Neuronal stem cell (in vitro differentiated cells): ENCODE measurements around the gene PDIA4.
A peak's percentile ranks its signal among the peaks of the same experiment; 100 is the strongest.

Experiments
- DNase-seq: peaks from one replicate; pipeline ENCODE4 v3.0.0-alpha.2; 2013; ENCODE audit warnings: low spot score
- H2AFZ ChIP-seq: one replicate; pipeline ENCODE4 v1.6.1; 2013; ENCODE audit warnings: mild to moderate bottlenecking, low read length, inconsistent platforms
- H2AK5ac ChIP-seq: 2 replicates; pipeline ENCODE4 v1.6.1; 2013; ENCODE audit warnings: low read depth, mild to moderate bottlenecking, inconsistent platforms, low read length, moderate library complexity, mixed read lengths
- H2BK120ac ChIP-seq: 2 replicates; pipeline ENCODE4 v1.6.1; 2013; ENCODE audit warnings: low read depth, mild to moderate bottlenecking, inconsistent platforms, low read length, moderate library complexity, mixed read lengths
- H2BK12ac ChIP-seq: one replicate; pipeline ENCODE4 v1.6.1; 2013; ENCODE audit warnings: low read length, inconsistent platforms
- H2BK15ac ChIP-seq: 2 replicates; pipeline ENCODE4 v1.6.1; 2013; ENCODE audit warnings: mild to moderate bottlenecking, low read length, inconsistent platforms, mixed read lengths
- H2BK5ac ChIP-seq: one replicate; pipeline ENCODE4 v1.6.1; 2013; ENCODE audit warnings: inconsistent platforms, mild to moderate bottlenecking, low read length, moderate library complexity
- H3K14ac ChIP-seq: one replicate; pipeline ENCODE4 v1.6.1; 2013; ENCODE audit warnings: low read length, inconsistent platforms
- H3K18ac ChIP-seq: 2 replicates; pipeline ENCODE4 v1.6.1; 2013; ENCODE audit warnings: low read length, inconsistent platforms
- H3K23ac ChIP-seq: 2 replicates; pipeline ENCODE4 v1.6.1; 2013; ENCODE audit warnings: low read depth, mild to moderate bottlenecking, mixed read lengths, low read length, inconsistent platforms; ENCODE audit not compliant: poor library complexity
- H3K27ac ChIP-seq: replicated peaks from 3 replicates; pipeline ENCODE4 v1.5.1; 2013; ENCODE audit warnings: low read length, inconsistent platforms
- H3K27me3 ChIP-seq, 3 experiments: 2 replicates each; pipeline ENCODE4 v1.6.1; 2013; ENCODE audit warnings: low read length in 3 of 3, mild to moderate bottlenecking in 2 of 3, inconsistent platforms in 1 of 3, low read depth in 1 of 3, mixed read lengths in 1 of 3, moderate library complexity in 1 of 3; ENCODE audit not compliant: control insufficient read depth in 3 of 3, insufficient read depth in 3 of 3
- H3K36me3 ChIP-seq, 2 donors: replicated peaks in 1 of 2; 2 replicates each; pipeline ENCODE4 v1.6.1; 2013; ENCODE audit warnings: low read length in 2 of 2; ENCODE audit not compliant: control insufficient read depth in 2 of 2, insufficient read depth in 2 of 2
- H3K4ac ChIP-seq: 2 replicates; pipeline ENCODE4 v1.6.1; 2013; ENCODE audit warnings: inconsistent platforms, mild to moderate bottlenecking, low read length, moderate library complexity
- H3K4me1 ChIP-seq, 2 donors: 1 replicate in 1 of 2; 2 replicates in 1 of 2; pipeline ENCODE4 v1.6.1; 2013; ENCODE audit warnings: low read length in 2 of 2, low read depth in 1 of 2; ENCODE audit not compliant: control insufficient read depth in 2 of 2, insufficient read depth in 1 of 2
- H3K4me2 ChIP-seq: one replicate; pipeline ENCODE4 v1.6.1; 2013; ENCODE audit warnings: mild to moderate bottlenecking, low read length, inconsistent platforms; ENCODE audit not compliant: insufficient read depth, poor library complexity, severe bottlenecking
- H3K4me3 ChIP-seq, 2 donors: 2 replicates each; pipeline ENCODE4 v1.5.1; 2013; ENCODE audit warnings: low read length in 2 of 2, mild to moderate bottlenecking in 2 of 2, inconsistent platforms in 1 of 2, moderate library complexity in 1 of 2
- H3K79me1 ChIP-seq: one replicate; pipeline ENCODE4 v1.6.1; 2013; ENCODE audit warnings: low read depth, mild to moderate bottlenecking, inconsistent platforms, low read length, moderate library complexity
- H3K9ac ChIP-seq: one replicate; pipeline ENCODE4 v1.6.1; 2013; ENCODE audit warnings: mild to moderate bottlenecking, low read depth, low read length, inconsistent platforms; ENCODE audit not compliant: poor library complexity
- H3K9me3 ChIP-seq, 2 donors: replicated peaks in 1 of 2; 2 replicates each; pipeline versions ENCODE3 to v1.6.1; 2013; ENCODE audit warnings: low read length in 2 of 2, mild to moderate bottlenecking in 2 of 2, inconsistent platforms in 1 of 2, low read depth in 1 of 2, mixed read lengths in 1 of 2, moderate library complexity in 1 of 2; ENCODE audit not compliant: control insufficient read depth in 2 of 2, insufficient read depth in 1 of 2
- H4K8ac ChIP-seq: one replicate; pipeline ENCODE4 v1.6.1; 2013; ENCODE audit warnings: low read depth, mild to moderate bottlenecking, inconsistent platforms, low read length, moderate library complexity
- H4K91ac ChIP-seq: one replicate; pipeline ENCODE4 v1.6.1; 2013; ENCODE audit warnings: low read length, low read depth, mild to moderate bottlenecking, inconsistent platforms; ENCODE audit not compliant: poor library complexity
- WGBS, 2 donors: extraction: QIAGEN DNeasy Blood & Tissue Kit; methylation state at CpG; one replicate each; pipeline ENCODE4 v1.1.7; 2013; ENCODE audit warnings: missing lambda C conversion rate in 2 of 2, mixed read lengths in 1 of 2; ENCODE audit not compliant: insufficient read length in 2 of 2, insufficient replicate concordance in 1 of 2; ENCODE audit errors: extremely low coverage in 2 of 2; 5-methylcytosine and 5-hydroxymethylcytosine counted together

PDIA4 gene

DNA sequence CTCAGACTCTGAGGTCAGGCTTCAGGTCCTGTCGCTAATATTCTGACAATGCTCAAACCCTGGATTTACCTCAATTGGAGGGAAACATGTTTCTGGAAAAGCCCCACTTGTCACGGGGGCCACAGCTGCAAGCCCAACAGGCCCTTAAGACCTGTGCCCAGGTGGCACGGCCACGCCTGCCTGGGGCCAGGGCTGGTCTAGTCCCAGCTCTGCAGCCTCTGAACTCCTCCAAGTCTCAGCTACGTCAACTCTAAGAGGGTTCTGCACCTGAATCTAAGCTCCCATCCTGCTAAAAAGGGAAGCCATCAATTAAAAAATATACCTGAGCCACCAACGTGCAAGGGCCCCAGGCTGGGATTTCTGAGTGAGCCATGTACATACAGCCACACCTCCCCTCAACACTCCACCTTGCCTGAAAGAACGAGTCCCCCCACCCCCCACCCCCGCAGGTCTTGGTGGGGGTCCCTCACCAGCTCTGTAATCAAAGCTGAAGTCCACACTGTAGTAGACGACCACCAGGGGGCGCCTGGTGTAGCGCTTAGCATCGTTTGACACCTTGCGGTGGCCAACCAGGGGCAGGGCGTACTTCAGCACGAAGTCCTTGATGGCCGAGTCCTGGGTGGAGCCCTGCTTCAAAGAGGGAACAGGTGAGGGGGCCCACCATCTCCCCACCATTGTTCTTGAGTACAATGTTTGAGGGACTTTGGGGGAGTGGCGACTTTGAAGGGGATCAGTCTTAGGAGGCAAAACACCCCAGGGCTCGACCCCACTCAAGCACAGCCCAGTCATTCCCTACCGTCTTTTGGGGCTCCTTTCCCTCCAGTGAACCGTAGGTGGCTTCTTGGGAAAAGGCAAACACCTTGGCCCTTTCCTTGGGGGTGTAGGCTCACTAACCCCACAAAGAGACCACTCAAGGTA, 22.6 kb downstream of the PDIA4 start:
- Histone ChIP-seq H3K18ac (no peak overlapping the region), H2BK5ac (peak overlapping the region; percentile 88), H3K4me3 (no peak overlapping the region), H3K9me3 (no peaks in the 10 kb centered on the region), H3K27me3 (no peaks in the 10 kb centered on the region), H2BK15ac (no peak overlapping the region), H3K14ac (no peak overlapping the region), H3K9ac (peak overlapping the region; percentile 25), H3K27ac (no peak overlapping the region), H4K91ac (no peak overlapping the region), H3K79me1 (peaks cover 9% of the 10 kb centered on the region), H2AK5ac (no peak overlapping the region), H3K36me3 (peaks cover 77 to 90% of the 10 kb centered on the region in 2 donors), H2AFZ (no peak overlapping the region), H3K4me2 (no peak overlapping the region), H2BK120ac (no peak overlapping the region), H3K4ac (no peak overlapping the region), H3K23ac (peak overlapping the region; percentile 11), H3K4me1 (no peaks in the 10 kb centered on the region), H2BK12ac (no peak overlapping the region), H4K8ac (no peak overlapping the region)
- no CpG with 5 or more reads among the region's 20 CpGs for WGBS, 2 donors
- peak; percentile 68 for DNase-seq

DNA sequence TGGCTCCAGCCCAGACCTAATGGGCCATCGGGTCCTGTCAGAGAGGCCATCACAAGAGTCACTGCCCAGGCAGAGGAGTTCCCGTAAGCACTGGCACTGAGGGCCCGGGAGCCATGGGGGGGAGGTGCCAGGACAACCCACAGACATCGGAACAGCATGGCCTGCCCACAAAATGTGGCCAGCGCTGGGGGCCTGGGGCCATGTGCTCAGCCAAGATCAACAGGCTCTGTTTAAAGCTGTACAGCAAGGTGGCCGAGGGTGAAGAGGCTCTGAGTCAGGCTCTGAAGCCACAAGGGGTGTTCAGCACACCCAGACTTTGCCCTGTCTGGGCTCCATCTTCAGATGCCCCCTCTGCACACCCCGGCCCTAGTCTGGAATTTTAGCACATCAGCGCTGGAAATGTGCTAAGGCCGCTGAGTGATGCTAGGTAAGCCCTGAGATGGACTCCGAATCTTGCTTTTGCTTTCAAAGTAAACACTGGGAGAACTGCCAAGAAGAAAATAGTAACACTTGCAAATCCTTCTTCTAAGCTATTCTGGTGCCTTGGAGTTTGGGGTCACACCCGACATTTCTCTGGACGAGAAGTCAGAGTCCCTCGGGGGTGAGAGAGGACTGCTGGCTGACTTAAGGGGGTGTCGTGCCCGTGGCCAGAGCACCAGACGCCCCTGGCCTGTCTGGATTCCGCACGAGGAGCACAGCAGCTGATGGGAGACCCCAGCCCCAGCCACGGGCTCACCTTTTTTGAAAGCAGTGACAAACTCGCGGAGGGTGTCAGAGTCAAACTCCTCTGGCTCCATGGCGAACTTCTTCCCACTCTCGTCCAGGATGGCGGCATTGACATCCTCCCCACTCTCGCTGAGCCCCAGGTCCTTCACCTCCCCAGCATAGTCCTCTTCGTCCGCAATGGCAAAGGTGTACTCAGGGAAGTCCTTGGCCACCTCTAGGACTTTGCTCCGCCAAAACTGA, 23.6 kb downstream of the PDIA4 start:
- no peak overlapping the region for H3K27ac ChIP-seq
- no peak overlapping the region for H2BK15ac ChIP-seq
- H3K23ac ChIP-seq = no peak overlapping the region
- no peak overlapping the region for H3K4ac ChIP-seq
- H2BK12ac ChIP-seq = peak overlapping the region; percentile 58
- H3K4me2 ChIP-seq = no peak overlapping the region
- H3K9ac ChIP-seq = no peak overlapping the region
- DNase-seq = no peak
- no peak overlapping the region for H3K14ac ChIP-seq
- no peak overlapping the region for H2AK5ac ChIP-seq
- no CpG with 5 or more reads among the region's 28 CpGs for WGBS, 2 donors
- no peaks in the 10 kb centered on the region for H3K4me1 ChIP-seq
- peaks cover 67 to 80% of the 10 kb centered on the region in 2 donors for H3K36me3 ChIP-seq
- H4K8ac ChIP-seq = no peak overlapping the region
- H4K91ac ChIP-seq = no peak overlapping the region
- H3K4me3 ChIP-seq = no peak overlapping the region
- peaks cover 9% of the 10 kb centered on the region for H3K79me1 ChIP-seq
- no peaks in the 10 kb centered on the region for H3K27me3 ChIP-seq
- no peak overlapping the region for H2AFZ ChIP-seq
- no peaks in the 10 kb centered on the region for H3K9me3 ChIP-seq
- no peak overlapping the region for H3K18ac ChIP-seq
- H2BK120ac ChIP-seq = no peak overlapping the region
- peak overlapping the region; percentile 88 for H2BK5ac ChIP-seq

DNA sequence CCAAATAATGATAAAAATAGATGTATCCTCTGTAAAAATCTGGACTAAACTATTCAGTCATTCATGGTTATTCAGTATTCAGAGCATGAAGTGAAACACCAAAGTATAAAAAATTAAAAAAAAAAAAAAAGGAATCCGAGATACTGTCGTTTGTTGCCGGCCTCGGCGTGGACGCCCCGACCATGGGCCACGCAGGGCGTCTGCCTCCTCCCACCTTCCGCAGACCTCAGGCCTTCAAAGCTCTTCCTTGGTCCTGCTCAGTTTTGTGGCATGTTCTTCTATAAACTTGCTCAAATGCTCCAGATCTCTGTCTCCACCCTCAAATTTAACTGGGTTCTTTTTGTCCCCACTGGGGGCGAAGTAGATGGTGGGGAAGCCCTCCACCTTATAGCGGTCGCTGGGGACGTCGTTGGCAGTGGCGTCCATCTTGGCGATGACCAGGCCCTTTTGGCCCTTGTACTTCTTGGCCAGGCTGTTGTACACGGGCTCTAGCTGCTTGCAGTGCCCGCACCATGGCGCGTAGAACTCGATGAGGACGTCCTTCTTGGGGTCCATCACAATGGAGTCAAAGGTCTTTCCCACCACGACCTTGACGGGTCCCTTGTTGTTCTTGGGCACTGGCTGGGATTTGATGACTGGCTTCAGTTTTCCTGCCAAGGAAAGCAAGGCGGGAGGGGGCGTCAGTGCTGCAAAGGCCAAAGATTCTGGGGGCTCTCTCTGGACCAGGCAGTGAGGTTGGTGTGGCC, 24.6 kb downstream of the PDIA4 start:
- Histone ChIP-seq H3K18ac (no peak overlapping the region), H2AFZ (no peak overlapping the region), H3K4ac (no peak overlapping the region), H3K27me3 (no peaks in the 10 kb centered on the region), H3K14ac (no peak overlapping the region), H3K36me3 (peaks cover 59 to 70% of the 10 kb centered on the region in 2 donors), H2BK12ac (no peak overlapping the region), H3K9ac (no peak overlapping the region), H2AK5ac (no peak overlapping the region), H3K4me3 (no peak overlapping the region), H3K4me1 (no peaks in the 10 kb centered on the region), H2BK15ac (no peak overlapping the region), H2BK5ac (no peak overlapping the region), H4K8ac (no peak overlapping the region), H3K4me2 (no peak overlapping the region), H4K91ac (no peak overlapping the region), H2BK120ac (no peak overlapping the region), H3K9me3 (no peaks in the 10 kb centered on the region), H3K79me1 (peaks cover 9% of the 10 kb centered on the region), H3K27ac (no peak overlapping the region), H3K23ac (peak overlapping the region; percentile 25)
- no CpG with 5 or more reads among the region's 27 CpGs for WGBS, 2 donors
- DNase-seq = no peak
